Vagina (tissue), 2 donors: ENCODE results near the gene SZT2.

Source experiments
- CTCF ChIP-seq, 3 experiments: fragments of 450-650 bp in 2 of 3; fragments of 200-600 bp in 1 of 3; sonication (generic) in 1 of 3; IDR thresholded peaks; one replicate each; pipeline ENCODE4 v1.5.1; 2017 to 2019; ENCODE audit warnings: antibody characterized with exemption in 3 of 3, mild to moderate bottlenecking in 2 of 3, moderate library complexity in 2 of 3
- POLR2AphosphoS5 ChIP-seq, 2 donors: sonication (generic); formaldehyde crosslinking; IDR thresholded peaks; one replicate each; pipeline ENCODE4 v1.9.0; 2017; ENCODE audit warnings: antibody characterized with exemption in 2 of 2, mild to moderate bottlenecking in 2 of 2, low read depth in 1 of 2; ENCODE audit not compliant: insufficient read depth in 1 of 2

DNA sequence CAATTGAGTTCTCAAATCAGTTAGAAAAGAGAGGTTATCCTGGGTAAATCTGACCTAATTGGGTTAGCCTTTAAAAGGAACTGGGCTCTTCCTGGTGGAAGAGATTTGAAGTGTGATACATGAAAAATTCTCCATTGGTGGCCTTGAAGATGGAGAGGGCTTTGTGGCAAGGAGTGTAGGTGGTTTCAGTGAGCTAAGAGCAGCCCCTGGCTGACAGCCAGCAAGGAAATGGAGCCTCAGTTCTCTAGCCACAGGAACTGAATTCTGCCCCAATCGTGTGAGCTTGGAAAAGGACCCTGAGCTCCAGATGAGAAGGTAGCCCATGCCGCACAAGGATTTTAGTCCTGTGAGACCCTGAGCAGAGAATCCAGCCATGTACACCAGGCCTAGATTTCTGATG, 76.7 kb downstream of the SZT2 start:
- no peak for TF ChIP-seq CTCF (IDR thresholded peaks at IDR 0.05)
- TF ChIP-seq POLR2AphosphoS5 (IDR thresholded peaks at IDR 0.05; ENCODE audit: insufficient read depth in 1 of 2, low read depth in 1 of 2), result no peak
